Calu3 (cell line): Measurements from ENCODE around the gene NOD1. TPM values are rescaled to one million over a fixed set of nuclear protein-coding genes. Genes with fewer than 3 reads are reported as not detected.
A peak's percentile ranks its signal among the peaks of the same experiment; 100 is the strongest.
"Not testable (repeated sequence)": the region's sequence is repeated elsewhere in the genome, so short reads cannot be mapped to it uniquely, and the experiment has no call there.

Experiments
- BruUV-seq: library from RNA; stranded (reverse); fragments of 400-500 nt; replicated peaks from 2 replicates; lab custom pipeline; 2021; lab: Mats Ljungman, UMichigan
- CTCF ChIA-PET: fragments of 300-600 bp; sonication (Branson Sonifier 250); formaldehyde crosslinking; loops from one replicate; lab custom pipeline; 2022; ENCODE audit warnings: antibody characterized with exemption; lab: Charles Lee
- DNase-seq: peaks from one replicate; pipeline ENCODE4 v3.0.0; 2022
- H3K27ac Mint-ChIP-seq: one replicate; pipeline ENCODE4 v1.8.0; 2022; ENCODE audit warnings: mixed read lengths; ENCODE audit not compliant: unreplicated experiment
- H3K27me3 Mint-ChIP-seq: one replicate; pipeline ENCODE4 v1.8.0; 2022; ENCODE audit warnings: mixed read lengths; ENCODE audit not compliant: unreplicated experiment
- H3K36me3 Mint-ChIP-seq: one replicate; pipeline ENCODE4 v1.8.0; 2022; ENCODE audit warnings: mild to moderate bottlenecking, moderate library complexity, mixed read lengths; ENCODE audit not compliant: insufficient read depth, unreplicated experiment
- H3K4me1 Mint-ChIP-seq: one replicate; pipeline ENCODE4 v1.8.0; 2022; ENCODE audit warnings: mild to moderate bottlenecking, low read depth, mixed read lengths; ENCODE audit not compliant: unreplicated experiment
- H3K4me3 Mint-ChIP-seq: one replicate; pipeline ENCODE4 v1.8.0; 2022; ENCODE audit warnings: mild to moderate bottlenecking, low read depth, moderate library complexity, mixed read lengths; ENCODE audit not compliant: unreplicated experiment
- H3K9me3 Mint-ChIP-seq: one replicate; pipeline ENCODE4 v1.8.0; 2022; ENCODE audit warnings: low read depth, mixed read lengths; ENCODE audit not compliant: unreplicated experiment
- intact Hi-C: fragments of 100-400 bp; cut with micrococcal nuclease; formaldehyde crosslinking; loops from one replicate; pipeline ENCODE4 v1.10.0; 2022; ENCODE audit not compliant: unreplicated experiment
- total RNA-seq: library from RNA; stranded (reverse); gene quantifications from 2 replicates; pipeline ENCODE4 v1.2.3, GENCODE V29; 2022
- TF ChIP-seq, protein P1 (sequence below): fragments of 200-600 bp; IDR thresholded peaks from one replicate; pipeline ENCODE4 v1.8.0; 2022; ENCODE audit warnings: antibody characterized with exemption; ENCODE audit not compliant: unreplicated experiment

Gene NOD1
- total RNA-seq, 1 experiment from 2014 or later = 11.7 TPM

DNA sequence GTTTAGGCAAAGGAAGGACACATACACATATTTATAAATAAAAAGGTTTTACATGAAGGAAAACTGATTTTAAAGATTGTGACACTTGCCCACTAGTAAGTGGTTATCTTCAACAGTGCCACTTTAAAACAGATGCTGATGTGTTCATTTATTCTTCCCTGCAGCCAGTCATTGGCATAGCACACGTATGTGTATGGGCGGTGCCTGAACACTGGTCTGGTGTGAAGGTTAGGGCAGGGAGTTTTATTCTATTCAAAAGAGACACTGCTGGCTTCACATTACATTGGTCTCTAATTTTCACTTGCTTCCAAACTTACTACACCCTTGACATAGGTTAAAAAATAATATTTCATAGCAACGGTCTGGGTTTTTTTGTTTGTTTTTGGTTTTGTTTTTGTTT lies 57.9 kb downstream of the NOD1 start:
- CTCF ChIA-PET = no interaction called here
- Mint-ChIP-seq H3K4me3 (no peak overlapping the region), H3K27ac (no peak overlapping the region), H3K9me3 (peaks cover 4% of the 10 kb centered on the region), H3K27me3 (no peaks in the 10 kb centered on the region), H3K36me3 (no peaks in the 10 kb centered on the region), H3K4me1 (no peaks in the 10 kb centered on the region)
- DNase-seq = no peak
- intact Hi-C loops = no loop called here
- no TSS peak for BruUV-seq
- TF ChIP-seq, protein P1, sequence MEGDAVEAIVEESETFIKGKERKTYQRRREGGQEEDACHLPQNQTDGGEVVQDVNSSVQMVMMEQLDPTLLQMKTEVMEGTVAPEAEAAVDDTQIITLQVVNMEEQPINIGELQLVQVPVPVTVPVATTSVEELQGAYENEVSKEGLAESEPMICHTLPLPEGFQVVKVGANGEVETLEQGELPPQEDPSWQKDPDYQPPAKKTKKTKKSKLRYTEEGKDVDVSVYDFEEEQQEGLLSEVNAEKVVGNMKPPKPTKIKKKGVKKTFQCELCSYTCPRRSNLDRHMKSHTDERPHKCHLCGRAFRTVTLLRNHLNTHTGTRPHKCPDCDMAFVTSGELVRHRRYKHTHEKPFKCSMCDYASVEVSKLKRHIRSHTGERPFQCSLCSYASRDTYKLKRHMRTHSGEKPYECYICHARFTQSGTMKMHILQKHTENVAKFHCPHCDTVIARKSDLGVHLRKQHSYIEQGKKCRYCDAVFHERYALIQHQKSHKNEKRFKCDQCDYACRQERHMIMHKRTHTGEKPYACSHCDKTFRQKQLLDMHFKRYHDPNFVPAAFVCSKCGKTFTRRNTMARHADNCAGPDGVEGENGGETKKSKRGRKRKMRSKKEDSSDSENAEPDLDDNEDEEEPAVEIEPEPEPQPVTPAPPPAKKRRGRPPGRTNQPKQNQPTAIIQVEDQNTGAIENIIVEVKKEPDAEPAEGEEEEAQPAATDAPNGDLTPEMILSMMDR = no peak

DNA sequence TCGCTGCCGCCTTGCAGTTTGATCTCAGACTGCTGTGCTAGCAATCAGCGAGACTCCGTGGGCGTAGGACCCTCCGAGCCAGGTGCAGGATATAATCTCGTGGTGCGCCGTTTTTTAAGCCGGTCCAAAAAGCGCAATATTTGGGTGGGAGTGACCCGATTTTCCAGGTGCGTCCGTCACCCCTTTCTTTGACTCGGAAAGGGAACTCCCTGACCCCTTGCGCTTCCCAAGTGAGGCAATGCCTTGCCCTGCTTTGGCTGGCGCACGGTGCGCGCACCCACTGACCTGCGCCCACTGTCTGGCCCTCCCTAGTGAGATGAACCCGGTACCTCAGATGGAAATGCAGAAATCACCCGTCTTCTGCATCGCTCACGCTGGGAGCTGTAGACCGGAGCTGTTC lies 58.5 kb downstream of the NOD1 start:
- H3K27me3 Mint-ChIP-seq, H3K4me1 Mint-ChIP-seq, intact Hi-C loops, CTCF ChIA-PET, BruUV-seq, H3K9me3 Mint-ChIP-seq, H3K36me3 Mint-ChIP-seq, H3K4me3 Mint-ChIP-seq, DNase-seq, H3K27ac Mint-ChIP-seq: not testable (repeated sequence)

DNA sequence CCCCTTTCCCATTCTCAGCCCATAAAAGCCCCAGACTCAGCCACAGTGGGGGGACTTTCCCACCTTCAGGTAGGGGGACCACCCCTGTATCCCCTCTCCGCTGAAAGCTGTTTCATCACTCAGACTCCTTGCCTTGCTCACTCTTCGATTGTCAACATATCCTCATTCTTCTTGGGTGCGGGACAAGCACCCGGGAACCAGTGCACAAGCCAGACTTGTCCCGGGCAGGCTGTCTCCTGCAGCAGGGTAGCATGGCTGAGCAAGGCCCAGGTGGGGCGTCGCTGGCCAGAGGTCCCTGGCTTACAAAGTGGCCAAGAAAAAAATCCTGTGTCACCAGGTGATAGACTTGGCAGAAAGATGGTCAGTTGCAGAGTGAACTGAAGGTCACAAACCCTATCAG lies 64.7 kb downstream of the NOD1 start:
- H3K9me3 Mint-ChIP-seq = no peaks in the 10 kb centered on the region
- intact Hi-C loops = loop anchor here (2.0 to 5.0 kb wide), 4 partner anchors 137 to 249 kb away; no protein-coding TSS in a partner anchor
- no peaks in the 10 kb centered on the region for H3K27me3 Mint-ChIP-seq
- no peak for DNase-seq
- TF ChIP-seq, protein P1 = no peak
- H3K4me1 Mint-ChIP-seq = no peaks in the 10 kb centered on the region
- H3K4me3 Mint-ChIP-seq = no peak overlapping the region
- CTCF ChIA-PET = interaction anchor here (0.8 to 2.7 kb wide), 4 partner anchors 132 to 249 kb away, joined by 3 to 17 read pairs (median 6); no protein-coding TSS in a partner anchor
- no TSS peak for BruUV-seq
- no peak overlapping the region for H3K27ac Mint-ChIP-seq
- no peaks in the 10 kb centered on the region for H3K36me3 Mint-ChIP-seq

DNA sequence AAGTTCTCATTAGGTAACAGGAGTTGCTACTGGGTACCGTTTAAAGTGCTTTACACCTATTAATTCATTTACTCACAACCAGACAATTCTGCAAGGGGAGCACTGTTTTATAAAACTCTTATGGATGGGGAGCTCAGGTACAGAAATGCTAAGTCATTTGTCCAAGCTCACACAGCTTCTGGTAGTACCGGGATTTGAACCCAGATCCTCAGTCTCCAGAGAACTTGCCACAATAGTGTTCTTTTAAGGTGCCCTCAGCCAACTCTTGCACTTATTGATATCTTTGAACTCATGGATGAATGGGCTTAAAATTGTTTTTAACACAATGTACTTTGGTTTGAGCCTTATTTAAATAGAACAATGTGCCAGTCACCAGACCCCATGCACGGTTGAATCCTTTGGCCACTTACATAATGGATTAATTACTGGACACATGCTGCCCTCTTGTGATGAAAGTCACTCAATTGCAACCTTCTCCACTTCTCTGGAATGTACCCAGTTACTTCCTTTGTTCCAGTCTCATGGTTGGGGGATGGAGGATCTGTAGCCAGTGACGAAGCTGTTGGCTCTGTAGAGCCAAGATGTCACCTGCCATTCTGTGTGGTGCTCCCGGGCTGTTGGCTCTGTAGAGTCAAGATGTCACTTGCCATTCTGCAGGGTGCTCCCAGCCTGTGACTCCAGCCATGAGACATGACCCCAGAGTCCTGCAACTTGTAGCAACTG lies 65.6 kb downstream of the NOD1 start:
- no peaks in the 10 kb centered on the region for H3K9me3 Mint-ChIP-seq
- CTCF ChIA-PET = interaction anchor here (0.6 to 2.7 kb wide), 9 partner anchors 63 to 1084 kb away, joined by 3 to 17 read pairs (median 4); partner anchors contain the start of gene MTURN
- no peaks in the 10 kb centered on the region for H3K27me3 Mint-ChIP-seq
- BruUV-seq = no TSS peak
- peak; percentile 66 for DNase-seq
- no peak overlapping the region for H3K4me3 Mint-ChIP-seq
- no peak overlapping the region for H3K27ac Mint-ChIP-seq
- H3K4me1 Mint-ChIP-seq = no peaks in the 10 kb centered on the region
- H3K36me3 Mint-ChIP-seq = no peaks in the 10 kb centered on the region
- TF ChIP-seq, protein P1 = peak; percentile 65
- intact Hi-C loops = loop anchor here (2.0 to 5.0 kb wide), 4 partner anchors 136 to 248 kb away; no protein-coding TSS in a partner anchor
